ENCODE data around the gene SYDE2. TPM values are rescaled to one million over a fixed set of nuclear protein-coding genes. Genes with fewer than 3 reads are reported as not detected.
"Not testable (repeated sequence)": the region's sequence is repeated elsewhere in the genome, so short reads cannot be mapped to it uniquely, and the experiment has no call there.

SYDE2 gene
- total RNA-seq, 1 donor from 2014 or later: 5.9 TPM

DNA sequence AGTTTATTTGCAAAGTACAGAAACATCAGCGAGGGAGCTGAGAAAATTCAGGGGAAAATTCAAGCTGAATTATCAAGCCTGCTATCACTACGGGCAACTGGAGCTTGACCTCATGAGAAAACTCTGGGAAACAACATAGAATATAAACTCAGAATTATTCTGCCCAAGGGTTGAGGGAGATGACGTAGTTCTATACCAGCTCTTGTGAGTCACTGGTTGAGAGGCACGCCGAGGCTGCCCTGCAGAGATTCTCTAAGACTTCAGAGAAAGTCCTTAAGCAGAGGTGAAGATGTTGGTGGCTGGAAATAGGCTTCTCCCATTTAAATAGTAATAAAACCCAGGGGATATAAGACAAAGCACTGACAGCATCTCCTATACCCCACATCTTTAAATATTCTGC, 12.3 kb downstream of the SYDE2 start:
- Mint-ChIP-seq H3K36me3 (ENCODE audit: low read depth) (peaks cover 15% of the 10 kb centered on the region), H3K9me3 (no peaks in the 10 kb centered on the region), H3K27ac (ENCODE audit: unreplicated experiment) (no peak overlapping the region), H3K27me3 (ENCODE audit: low read depth) (no peaks in the 10 kb centered on the region), H3K4me1 (no peaks in the 10 kb centered on the region), H3K4me3 (no peak overlapping the region)
- no peak for DNase-seq (ENCODE audit: low read depth, low spot score)
- TF ChIP-seq, protein P1, sequence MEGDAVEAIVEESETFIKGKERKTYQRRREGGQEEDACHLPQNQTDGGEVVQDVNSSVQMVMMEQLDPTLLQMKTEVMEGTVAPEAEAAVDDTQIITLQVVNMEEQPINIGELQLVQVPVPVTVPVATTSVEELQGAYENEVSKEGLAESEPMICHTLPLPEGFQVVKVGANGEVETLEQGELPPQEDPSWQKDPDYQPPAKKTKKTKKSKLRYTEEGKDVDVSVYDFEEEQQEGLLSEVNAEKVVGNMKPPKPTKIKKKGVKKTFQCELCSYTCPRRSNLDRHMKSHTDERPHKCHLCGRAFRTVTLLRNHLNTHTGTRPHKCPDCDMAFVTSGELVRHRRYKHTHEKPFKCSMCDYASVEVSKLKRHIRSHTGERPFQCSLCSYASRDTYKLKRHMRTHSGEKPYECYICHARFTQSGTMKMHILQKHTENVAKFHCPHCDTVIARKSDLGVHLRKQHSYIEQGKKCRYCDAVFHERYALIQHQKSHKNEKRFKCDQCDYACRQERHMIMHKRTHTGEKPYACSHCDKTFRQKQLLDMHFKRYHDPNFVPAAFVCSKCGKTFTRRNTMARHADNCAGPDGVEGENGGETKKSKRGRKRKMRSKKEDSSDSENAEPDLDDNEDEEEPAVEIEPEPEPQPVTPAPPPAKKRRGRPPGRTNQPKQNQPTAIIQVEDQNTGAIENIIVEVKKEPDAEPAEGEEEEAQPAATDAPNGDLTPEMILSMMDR (conservative IDR thresholded peaks at IDR 0.05): no peak

DNA sequence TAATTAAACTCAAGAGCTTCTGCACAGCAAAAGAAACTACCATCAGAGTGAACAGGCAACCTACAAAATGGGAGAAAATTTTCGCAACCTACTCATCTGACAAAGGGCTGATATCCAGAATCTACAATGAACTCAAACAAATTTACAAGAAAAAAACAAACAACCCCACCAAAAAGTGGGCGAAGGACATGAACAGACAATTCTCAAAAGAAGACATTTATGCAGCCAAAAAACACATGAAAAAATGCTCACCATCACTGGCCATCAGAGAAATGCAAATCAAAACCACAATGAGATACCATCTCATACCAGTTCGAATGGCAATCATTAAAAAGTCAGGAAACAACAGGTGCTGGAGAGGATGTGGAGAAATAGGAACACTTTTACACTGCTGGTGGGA, 13.8 kb downstream of the SYDE2 start:
- not testable (repeated sequence) for DNase-seq (ENCODE audit: low read depth, low spot score); H3K27me3 Mint-ChIP-seq (ENCODE audit: low read depth); H3K9me3 Mint-ChIP-seq; H3K27ac Mint-ChIP-seq (ENCODE audit: unreplicated experiment); H3K4me1 Mint-ChIP-seq; H3K4me3 Mint-ChIP-seq
- H3K36me3 Mint-ChIP-seq (ENCODE audit: low read depth): peaks cover 15% of the 10 kb centered on the region

DNA sequence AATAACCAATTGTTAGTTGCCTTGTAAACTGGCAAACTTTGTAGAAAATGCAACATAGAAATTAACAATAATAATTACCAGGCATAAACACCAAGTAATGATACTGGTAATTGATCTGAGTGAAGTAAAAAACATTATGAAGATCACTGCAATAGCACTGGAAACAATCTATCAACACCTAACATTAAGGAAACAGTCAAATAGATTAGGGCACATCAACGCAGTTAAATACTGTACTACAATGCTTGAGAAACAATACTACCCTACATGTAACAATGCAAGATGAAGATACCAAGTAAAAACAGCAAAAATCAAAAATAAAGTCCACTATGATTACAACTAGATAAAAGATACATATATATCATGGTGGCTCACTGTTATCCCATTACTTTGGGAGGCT, 16.6 kb downstream of the SYDE2 start:
- no peaks in the 10 kb centered on the region for H3K4me1 Mint-ChIP-seq
- no peak overlapping the region for H3K27ac Mint-ChIP-seq (ENCODE audit: unreplicated experiment)
- TF ChIP-seq, protein P1 (conservative IDR thresholded peaks at IDR 0.05): no peak

DNA sequence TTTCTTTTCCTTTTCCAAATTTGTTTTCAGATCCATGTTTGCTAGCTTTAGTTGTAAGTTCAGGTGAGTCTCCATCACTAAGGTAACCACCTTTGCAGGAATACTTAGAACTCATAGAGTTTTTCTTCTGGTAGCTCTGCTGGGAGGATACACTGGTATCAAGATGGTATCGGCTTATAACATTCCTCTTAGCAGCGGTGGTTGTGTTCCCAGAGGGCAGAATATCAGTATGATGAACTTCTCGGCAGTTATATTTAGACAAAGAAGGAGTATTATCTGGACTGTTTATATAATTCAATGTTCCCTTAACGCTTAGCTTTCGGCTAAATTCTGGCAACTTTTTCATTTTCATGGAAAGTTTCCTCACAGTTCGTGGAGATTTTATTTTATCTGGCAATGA, 18.1 kb downstream of the SYDE2 start:
- Mint-ChIP-seq H3K4me1 (no peaks in the 10 kb centered on the region), H3K4me3 (no peak overlapping the region)
- TF ChIP-seq, protein P1 (conservative IDR thresholded peaks at IDR 0.05): no peak

More for the DNA sequence above, 16.6 kb downstream of the SYDE2 start:
- no peak overlapping the region for H3K4me3 Mint-ChIP-seq
- H3K36me3 Mint-ChIP-seq (ENCODE audit: low read depth): peaks cover 13% of the 10 kb centered on the region
- no peaks in the 10 kb centered on the region for H3K27me3 Mint-ChIP-seq (ENCODE audit: low read depth)
- DNase-seq (ENCODE audit: low read depth, low spot score): no peak
- no peaks in the 10 kb centered on the region for H3K9me3 Mint-ChIP-seq

DNA sequence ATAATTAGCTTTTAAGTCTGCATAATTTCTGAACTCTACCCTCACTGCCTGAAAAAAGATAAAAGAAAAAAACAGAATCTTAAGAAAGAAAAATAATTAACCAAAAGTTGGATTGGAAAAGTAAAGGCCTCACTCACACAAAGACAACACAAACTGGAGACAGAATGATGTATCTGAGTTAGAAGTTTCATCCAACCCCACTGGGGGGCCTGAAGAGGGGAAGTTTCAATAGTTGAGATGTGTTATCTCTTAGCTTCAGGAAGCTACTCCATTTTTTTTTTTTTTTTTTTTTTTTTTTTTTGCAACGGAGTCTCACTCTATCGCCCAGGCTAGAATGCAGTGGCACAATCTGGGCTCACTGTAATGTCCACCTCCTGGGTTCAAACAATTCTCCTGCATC, 19.9 kb downstream of the SYDE2 start:
- no peak for DNase-seq (ENCODE audit: low read depth, low spot score)
- Mint-ChIP-seq H3K4me3 (no peak overlapping the region), H3K4me1 (no peaks in the 10 kb centered on the region), H3K36me3 (ENCODE audit: low read depth) (peaks cover 14% of the 10 kb centered on the region), H3K27me3 (ENCODE audit: low read depth) (no peaks in the 10 kb centered on the region), H3K9me3 (no peaks in the 10 kb centered on the region), H3K27ac (ENCODE audit: unreplicated experiment) (no peak overlapping the region)
- TF ChIP-seq, protein P1 (conservative IDR thresholded peaks at IDR 0.05): no peak

More for the DNA sequence above, 18.1 kb downstream of the SYDE2 start:
- H3K9me3 Mint-ChIP-seq: no peaks in the 10 kb centered on the region
- H3K27ac Mint-ChIP-seq (ENCODE audit: unreplicated experiment): no peak overlapping the region
- no peaks in the 10 kb centered on the region for H3K27me3 Mint-ChIP-seq (ENCODE audit: low read depth)
- no peak for DNase-seq (ENCODE audit: low read depth, low spot score)
- H3K36me3 Mint-ChIP-seq (ENCODE audit: low read depth): peaks cover 6% of the 10 kb centered on the region

DNA sequence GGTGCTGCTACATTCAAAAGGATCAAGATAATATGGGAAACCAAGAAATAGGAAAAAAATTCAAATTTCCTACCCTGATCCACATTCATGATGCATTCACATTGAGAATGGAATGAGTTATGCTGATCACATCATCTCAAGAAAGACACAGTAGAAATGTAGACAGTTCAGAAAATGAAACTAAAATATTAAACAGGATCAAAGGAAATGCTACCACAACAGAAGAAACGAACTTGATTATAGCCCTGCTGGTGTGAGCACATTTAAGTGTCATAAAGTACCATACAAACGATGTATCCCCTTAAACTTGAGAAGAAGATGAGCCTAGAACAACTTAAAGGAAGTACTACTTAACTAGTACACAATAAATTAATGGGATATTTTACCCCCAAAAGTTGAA, 21.3 kb downstream of the SYDE2 start:
- no peak overlapping the region for H3K4me3 Mint-ChIP-seq
- no peak overlapping the region for H3K27ac Mint-ChIP-seq (ENCODE audit: unreplicated experiment)
- no peaks in the 10 kb centered on the region for H3K27me3 Mint-ChIP-seq (ENCODE audit: low read depth)
- TF ChIP-seq, protein P1 (conservative IDR thresholded peaks at IDR 0.05): no peak
- H3K4me1 Mint-ChIP-seq: no peaks in the 10 kb centered on the region
- peaks cover 12% of the 10 kb centered on the region for H3K36me3 Mint-ChIP-seq (ENCODE audit: low read depth)
- DNase-seq (ENCODE audit: low read depth, low spot score): no peak
- no peaks in the 10 kb centered on the region for H3K9me3 Mint-ChIP-seq

All from neural crest cell (in vitro differentiated cells).